HepG2 (cell line): Measurements from ENCODE around the gene MYO1C.

Experiments
- CEBPB ChIP-seq: IDR thresholded peaks from 2 replicates; pipeline ENCODE4 v1.6.1; 2011; ENCODE audit warnings: low read depth, low read length, improper control_type of control experiment, borderline replicate concordance
- FOSL2 ChIP-seq: sonication (generic); formaldehyde crosslinking; IDR thresholded peaks from 2 replicates; pipeline ENCODE4 v1.4.0; 2020; ENCODE audit warnings: missing genetic modification reagents
- ZBTB3 ChIP-seq: sonication (generic); formaldehyde crosslinking; IDR thresholded peaks from 2 replicates; pipeline ENCODE4 v1.4.0; 2020; ENCODE audit warnings: low read depth, mild to moderate bottlenecking, moderate library complexity, missing genetic modification reagents, borderline replicate concordance
- ZNF776 ChIP-seq: sonication (generic); formaldehyde crosslinking; IDR thresholded peaks from 2 replicates; pipeline ENCODE4 v1.4.0; 2020; ENCODE audit warnings: mild to moderate bottlenecking, missing genetic modification reagents
- TF ChIP-seq, protein P1 (sequence below): sonication (generic); formaldehyde crosslinking; IDR thresholded peaks from 2 replicates; pipeline ENCODE4 v1.4.0; 2020; ENCODE audit warnings: missing genetic modification reagents
- TF ChIP-seq, protein P2 (sequence below): sonication (generic); formaldehyde crosslinking; IDR thresholded peaks from 2 replicates; pipeline ENCODE4 v1.4.0; 2020; ENCODE audit warnings: missing genetic modification reagents, borderline replicate concordance
- TF ChIP-seq, protein P3 (sequence below): sonication (generic); formaldehyde crosslinking; conservative IDR thresholded peaks from 2 replicates; pipeline ENCODE4 v1.4.0; 2020; ENCODE audit warnings: missing genetic modification reagents
- TF ChIP-seq, protein P4 (sequence below): sonication (generic); formaldehyde crosslinking; IDR thresholded peaks from 2 replicates; pipeline ENCODE4 v1.5.0; 2020; ENCODE audit warnings: mild to moderate bottlenecking, missing genetic modification reagents, moderate library complexity

DNA sequence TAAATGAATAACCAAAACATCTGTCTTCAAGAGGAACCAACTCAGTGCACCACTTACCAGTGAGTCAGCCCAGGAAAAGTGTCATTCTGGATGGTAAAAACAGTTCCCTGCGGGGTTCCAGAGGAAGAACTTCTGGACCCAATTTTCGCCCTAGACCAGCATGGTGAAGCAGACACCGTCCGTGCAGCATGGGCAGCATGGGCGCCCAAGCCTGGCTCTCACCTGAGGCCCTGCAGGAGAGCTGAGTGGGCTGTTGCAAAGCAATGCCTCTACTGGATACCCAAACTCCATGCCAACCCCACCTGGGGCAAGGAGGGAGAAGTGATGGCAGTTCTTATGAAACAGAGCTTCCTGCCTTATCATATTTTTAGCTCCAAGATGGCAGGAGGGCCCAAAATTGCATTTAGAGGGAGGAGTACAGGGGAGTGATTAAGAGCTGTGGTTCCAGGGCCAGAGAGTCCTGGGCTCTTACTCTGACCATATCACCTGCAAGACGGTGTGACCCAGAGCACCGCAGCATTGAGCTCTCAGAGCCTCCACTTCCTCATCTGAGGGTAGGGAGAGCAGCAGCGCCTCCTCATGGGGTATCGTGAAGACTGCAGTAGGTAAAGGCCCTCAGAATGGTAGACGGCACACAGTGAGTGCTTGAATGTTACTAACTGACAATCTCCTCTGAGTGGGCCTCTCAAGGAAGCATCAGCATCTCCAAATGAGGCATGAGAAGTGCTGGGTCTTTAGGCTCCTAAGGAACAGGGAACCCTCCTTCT is 40.5 kb upstream of the MYO1C start:
- TF ChIP-seq CEBPB = no peak
- no peak for TF ChIP-seq ZNF776 (CRISPR knock-in tag)
- TF ChIP-seq, protein P1, sequence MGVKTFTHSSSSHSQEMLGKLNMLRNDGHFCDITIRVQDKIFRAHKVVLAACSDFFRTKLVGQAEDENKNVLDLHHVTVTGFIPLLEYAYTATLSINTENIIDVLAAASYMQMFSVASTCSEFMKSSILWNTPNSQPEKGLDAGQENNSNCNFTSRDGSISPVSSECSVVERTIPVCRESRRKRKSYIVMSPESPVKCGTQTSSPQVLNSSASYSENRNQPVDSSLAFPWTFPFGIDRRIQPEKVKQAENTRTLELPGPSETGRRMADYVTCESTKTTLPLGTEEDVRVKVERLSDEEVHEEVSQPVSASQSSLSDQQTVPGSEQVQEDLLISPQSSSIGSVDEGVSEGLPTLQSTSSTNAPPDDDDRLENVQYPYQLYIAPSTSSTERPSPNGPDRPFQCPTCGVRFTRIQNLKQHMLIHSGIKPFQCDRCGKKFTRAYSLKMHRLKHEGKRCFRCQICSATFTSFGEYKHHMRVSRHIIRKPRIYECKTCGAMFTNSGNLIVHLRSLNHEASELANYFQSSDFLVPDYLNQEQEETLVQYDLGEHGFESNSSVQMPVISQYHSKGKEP (CRISPR knock-in tag) = no peak
- TF ChIP-seq, protein P2, sequence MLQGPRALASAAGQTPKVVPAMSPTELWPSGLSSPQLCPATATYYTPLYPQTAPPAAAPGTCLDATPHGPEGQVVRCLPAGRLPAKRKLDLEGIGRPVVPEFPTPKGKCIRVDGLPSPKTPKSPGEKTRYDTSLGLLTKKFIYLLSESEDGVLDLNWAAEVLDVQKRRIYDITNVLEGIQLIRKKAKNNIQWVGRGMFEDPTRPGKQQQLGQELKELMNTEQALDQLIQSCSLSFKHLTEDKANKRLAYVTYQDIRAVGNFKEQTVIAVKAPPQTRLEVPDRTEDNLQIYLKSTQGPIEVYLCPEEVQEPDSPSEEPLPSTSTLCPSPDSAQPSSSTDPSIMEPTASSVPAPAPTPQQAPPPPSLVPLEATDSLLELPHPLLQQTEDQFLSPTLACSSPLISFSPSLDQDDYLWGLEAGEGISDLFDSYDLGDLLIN (CRISPR knock-in tag) = no peak
- TF ChIP-seq, protein P3, sequence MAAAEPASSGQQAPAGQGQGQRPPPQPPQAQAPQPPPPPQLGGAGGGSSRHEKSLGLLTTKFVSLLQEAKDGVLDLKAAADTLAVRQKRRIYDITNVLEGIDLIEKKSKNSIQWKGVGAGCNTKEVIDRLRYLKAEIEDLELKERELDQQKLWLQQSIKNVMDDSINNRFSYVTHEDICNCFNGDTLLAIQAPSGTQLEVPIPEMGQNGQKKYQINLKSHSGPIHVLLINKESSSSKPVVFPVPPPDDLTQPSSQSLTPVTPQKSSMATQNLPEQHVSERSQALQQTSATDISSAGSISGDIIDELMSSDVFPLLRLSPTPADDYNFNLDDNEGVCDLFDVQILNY = no peak
- TF ChIP-seq ZBTB3 = no peak
- TF ChIP-seq, protein P4, sequence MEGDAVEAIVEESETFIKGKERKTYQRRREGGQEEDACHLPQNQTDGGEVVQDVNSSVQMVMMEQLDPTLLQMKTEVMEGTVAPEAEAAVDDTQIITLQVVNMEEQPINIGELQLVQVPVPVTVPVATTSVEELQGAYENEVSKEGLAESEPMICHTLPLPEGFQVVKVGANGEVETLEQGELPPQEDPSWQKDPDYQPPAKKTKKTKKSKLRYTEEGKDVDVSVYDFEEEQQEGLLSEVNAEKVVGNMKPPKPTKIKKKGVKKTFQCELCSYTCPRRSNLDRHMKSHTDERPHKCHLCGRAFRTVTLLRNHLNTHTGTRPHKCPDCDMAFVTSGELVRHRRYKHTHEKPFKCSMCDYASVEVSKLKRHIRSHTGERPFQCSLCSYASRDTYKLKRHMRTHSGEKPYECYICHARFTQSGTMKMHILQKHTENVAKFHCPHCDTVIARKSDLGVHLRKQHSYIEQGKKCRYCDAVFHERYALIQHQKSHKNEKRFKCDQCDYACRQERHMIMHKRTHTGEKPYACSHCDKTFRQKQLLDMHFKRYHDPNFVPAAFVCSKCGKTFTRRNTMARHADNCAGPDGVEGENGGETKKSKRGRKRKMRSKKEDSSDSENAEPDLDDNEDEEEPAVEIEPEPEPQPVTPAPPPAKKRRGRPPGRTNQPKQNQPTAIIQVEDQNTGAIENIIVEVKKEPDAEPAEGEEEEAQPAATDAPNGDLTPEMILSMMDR = peak; percentile 52
- no peak for TF ChIP-seq FOSL2
